Amniotic stem cell (primary cell): Measurements from ENCODE around the gene PRKCH.
"Not testable (repeated sequence)": the region's sequence is repeated elsewhere in the genome, so short reads cannot be mapped to it uniquely, and the experiment has no call there.

Experiments used
- DNase-seq: peaks from one replicate; lab custom pipeline; 2025; lab: John Stamatoyannopoulos, UW

The PRKCH gene

DNA sequence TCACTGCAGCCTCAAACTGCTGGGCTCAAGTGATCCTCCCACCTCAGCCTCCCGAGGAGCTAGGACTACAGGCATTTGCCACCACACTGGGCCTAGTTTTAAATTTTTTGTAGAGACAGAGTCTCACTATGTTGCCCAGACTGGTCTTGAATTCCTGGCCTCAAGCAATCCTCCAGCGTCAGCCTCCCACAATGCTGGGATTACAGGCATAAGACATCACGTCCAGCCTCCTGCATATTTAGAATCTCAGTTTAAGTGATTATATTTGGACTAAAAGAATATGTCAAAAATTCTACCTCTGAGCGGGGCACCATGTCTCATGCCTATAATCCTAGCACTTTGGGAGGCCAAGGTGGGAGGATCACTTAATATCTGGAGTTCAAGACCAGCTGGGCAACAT is 12.7 kb upstream of the PRKCH start:
- DNase-seq: not testable (repeated sequence)

DNA sequence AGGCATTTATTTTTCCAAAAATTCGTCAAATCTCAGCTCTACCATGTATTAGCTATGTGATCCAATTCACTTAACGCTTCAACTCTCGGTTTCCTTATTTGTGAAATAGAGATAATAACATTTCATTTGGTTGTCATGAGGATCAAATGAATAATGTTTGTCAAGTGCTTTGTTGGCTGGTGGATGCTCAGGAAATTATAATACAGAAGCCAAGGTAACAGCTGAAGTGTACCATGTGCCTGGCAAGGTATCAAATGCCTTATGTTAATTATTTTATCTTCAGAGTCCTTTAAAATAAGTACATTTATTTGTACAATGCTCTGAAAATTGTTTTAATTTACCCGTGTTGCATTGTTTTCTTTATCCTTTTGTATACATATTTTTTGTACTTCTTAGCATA is 6.1 kb upstream of the PRKCH start:
- DNase-seq: no peak

DNA sequence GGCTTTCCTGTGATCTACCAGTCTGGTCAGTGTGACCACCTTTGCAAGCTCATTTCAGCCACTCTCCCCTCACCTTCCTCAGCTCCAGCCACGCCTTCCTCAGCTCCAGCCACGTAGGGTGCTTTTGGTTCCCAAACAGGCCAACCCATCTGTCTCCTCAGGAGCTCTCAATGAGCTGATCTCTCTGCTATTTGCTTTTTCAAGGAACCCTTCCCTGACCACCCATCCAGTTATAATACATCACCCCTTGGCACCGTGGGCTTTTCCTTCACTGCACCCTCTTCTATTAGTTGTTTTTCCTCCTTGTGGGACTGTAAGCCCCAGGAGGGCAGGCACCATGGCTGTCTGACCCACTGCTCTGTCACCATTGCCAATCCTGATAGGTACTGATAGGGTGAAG is 2.3 kb upstream of the PRKCH start:
- DNase-seq: no peak

DNA sequence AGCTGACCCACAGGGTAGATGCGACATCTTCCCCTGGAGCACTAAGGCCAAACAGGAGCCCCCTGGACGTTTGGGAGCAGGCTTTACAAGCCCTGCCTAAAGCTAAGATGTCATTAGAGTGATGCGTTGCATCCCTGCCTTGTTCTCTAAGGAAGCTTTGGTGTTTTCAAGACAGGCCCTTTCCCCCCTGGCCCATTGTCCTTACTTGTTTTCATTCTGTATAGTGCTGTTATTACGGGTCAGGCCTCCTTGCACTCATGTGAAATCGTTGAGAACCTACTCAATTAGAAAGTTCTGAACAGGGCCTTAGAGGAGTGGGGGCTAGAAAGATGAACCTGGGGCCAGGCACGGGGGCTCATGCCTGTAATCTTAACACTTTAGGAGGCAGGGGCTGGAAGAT is 1.7 kb upstream of the PRKCH start:
- no peak for DNase-seq

DNA sequence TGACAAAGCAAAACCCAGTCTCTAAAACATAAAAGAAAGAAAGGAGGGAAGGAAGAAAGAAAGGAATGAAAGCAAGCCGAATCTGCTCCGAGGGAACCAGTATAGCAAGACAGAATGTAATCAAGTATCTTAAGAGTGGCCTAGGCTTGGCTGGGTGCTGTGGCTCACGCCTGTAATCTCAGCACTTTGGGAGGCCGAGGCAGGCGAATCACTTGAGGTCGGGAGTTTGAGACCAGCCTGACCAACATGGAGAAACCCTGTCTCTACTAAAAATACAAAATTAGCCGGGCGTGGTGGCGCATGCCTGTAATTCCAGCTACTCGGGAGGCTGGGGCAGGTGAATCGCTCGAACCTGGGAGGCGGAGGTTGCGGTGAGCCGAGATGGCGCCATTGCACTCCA is 1.2 kb upstream of the PRKCH start:
- DNase-seq: not testable (repeated sequence)

DNA sequence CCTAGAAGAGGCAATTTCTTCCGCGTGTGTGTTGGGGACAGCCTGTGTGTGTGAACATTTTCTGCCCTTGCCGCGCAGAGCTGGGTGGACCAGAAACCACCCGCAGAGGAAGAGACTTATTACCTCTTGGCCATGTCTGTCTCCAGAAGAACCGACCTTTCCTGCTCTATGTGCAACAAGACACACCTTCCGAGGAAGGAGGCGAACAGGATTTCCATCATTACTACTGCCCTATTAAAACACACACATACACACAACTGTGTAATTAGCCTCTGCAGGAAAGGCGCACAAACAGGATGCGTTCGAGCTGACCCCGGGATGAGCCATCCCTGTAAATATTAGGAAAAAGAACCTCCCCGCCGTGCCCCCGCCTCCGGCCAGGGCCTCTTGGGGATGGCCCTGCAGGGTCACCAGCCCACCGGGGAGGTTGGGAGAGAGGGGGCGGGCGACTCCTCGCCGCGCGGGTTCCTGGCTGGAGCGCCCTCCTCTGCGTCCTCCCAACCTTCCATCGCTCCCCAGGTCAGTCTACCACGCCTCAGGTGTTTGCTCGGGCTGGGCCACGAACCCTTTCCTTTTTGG is 484 bp upstream of the PRKCH start:
- no peak for DNase-seq

DNA sequence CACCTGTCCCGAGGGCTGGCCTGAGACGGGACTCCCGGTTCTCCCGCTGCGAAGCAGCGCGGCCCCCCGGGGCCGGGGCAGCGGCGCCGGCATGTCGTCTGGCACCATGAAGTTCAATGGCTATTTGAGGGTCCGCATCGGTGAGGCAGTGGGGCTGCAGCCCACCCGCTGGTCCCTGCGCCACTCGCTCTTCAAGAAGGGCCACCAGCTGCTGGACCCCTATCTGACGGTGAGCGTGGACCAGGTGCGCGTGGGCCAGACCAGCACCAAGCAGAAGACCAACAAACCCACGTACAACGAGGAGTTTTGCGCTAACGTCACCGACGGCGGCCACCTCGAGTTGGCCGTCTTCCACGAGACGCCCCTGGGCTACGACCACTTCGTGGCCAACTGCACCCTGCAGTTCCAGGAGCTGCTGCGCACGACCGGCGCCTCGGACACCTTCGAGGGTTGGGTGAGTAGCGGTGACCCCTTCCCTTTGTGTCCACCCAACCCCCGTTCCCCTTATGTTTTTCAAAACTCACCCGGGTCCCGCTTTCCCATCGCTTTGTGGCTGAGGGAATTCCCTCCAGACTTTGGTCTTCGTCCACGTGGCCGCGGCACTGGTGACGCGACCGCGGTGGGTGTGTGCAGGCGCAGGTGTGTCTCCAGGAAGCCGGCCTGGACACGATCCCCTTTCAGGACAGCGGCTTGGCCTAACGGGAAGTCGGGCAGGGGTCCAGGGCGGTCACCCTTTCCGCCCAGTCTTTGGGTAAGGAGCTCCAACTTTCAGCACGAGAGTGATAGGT is 826 bp downstream of the PRKCH start:
- DNase-seq: no peak

DNA sequence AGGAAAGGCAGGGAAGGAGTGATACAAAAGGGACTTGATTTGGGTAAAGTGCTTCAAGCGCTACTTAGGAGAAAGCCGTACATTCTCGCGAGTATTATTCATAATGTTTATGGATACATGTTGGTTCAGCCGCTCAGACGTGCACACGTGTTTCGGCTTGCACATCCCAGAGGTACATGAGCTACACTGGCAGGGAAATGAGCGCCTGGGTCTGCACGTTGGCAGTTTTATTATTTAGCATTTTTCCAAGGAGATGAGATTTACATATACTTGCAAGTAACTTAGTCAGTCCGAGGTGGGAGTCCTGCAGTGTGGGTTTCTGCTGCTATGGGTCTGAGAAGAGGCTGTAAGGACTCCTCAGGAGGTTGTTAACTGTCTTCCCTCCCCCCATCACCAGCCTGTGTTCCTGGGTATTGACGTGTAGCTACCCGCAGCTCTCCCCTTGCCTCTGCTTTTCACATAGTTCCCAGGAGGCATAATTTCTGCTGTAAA is 1.5 kb downstream of the PRKCH start:
- no peak for DNase-seq

DNA sequence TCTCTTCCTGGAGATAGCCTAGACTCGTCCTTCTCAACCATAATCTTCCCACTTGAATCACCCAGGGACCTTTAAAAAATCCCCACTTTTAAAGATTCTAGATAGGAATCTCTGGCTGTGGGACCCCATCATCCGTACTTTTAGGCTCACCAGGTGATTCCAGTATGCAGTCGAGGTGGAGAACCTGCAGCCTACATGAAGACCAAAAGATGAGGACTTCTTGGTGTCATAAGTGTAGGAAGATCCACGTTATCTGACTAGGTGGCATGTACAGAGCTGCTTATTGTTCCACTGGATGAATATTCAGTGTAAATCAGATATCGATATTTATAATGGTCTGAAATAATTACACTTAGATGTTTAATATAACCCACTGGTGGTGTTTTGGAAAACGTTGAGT is 2.6 kb downstream of the PRKCH start:
- DNase-seq: no peak

DNA sequence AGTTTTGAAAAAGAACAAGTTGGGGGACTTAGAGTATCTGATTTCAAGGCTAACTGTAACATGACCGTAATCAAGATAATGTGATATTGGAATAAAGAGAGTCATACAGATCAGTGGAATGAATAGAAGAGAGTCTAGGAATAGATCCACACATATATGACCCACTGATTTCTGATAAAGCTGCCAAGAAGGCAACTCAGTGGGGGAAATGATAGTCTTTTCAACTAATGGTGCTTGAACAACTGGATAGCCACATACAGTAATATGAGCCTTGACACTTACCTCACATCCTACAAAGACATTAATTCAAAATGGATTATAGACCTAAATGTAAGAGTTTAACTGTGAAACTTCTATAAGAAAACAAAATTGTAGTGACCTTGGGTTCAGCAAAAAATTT is 3.8 kb downstream of the PRKCH start:
- no peak for DNase-seq

DNA sequence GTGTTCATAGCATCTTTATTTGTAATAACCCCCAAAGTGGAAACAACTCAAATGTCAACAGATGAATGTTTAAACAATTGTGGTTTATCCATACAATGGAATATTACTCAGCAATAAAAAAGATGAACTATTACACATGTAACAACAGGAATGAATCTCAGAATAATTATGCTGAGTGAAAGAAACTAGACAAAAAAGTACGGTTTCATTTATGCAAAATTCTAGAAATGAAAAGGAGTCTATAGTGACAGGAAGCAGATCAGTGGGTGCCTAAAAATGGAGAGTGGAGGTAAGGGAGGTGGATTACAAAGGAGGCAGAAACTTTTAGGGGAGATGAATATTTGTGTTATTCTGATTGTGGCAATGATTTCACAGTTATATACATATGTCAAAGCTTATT is 4.8 kb downstream of the PRKCH start:
- DNase-seq: no peak

DNA sequence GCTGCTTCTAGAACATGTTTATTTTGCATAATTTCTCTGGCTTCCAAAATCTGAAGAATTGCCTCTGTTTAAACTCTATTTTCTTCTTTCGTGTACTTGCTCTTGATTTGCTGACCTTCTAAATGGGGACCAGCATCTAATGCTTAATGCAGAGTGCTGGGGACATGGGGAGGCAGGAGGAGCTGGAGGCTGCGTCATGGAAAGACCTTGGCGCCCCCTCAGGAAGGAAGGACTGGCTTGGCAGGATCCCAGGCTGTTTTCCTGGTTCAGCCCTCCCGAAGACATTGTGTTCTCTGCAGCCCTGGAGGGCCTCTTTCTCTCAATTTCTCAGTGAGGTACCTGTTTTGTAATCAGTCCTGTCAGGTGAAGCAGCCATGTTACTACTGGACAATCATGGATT is 5.5 kb downstream of the PRKCH start:
- no peak for DNase-seq

DNA sequence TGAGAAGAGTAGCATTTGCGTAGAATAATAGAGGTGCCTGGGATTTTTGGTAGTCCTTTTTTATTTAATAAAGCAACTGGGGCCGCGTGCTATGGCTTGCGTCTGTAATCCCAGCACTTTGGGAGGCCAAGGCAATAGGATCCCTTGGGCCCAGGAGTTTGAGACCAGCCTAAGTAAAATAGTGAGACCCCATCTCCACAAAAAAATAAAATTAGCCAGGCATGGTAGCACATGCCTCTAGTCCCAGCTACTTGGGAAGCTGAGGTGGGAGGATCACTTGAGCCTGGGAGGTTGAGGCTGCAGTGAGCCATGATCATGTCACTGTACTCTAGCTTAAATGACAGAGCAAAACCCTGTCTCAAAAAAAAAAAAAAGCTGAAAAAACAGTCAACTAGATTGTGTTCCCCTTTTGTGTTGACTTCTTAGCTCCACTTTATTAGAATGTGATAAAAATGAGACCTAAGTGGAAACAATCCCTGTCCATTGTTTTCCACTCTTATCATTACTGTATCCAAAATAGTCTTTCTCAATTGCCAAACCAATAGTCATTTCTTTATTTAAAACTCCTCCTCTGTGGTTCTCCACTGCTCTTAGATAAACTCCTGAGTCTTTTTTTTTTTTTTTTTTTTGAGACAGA is 7.4 kb downstream of the PRKCH start:
- DNase-seq: no peak

DNA sequence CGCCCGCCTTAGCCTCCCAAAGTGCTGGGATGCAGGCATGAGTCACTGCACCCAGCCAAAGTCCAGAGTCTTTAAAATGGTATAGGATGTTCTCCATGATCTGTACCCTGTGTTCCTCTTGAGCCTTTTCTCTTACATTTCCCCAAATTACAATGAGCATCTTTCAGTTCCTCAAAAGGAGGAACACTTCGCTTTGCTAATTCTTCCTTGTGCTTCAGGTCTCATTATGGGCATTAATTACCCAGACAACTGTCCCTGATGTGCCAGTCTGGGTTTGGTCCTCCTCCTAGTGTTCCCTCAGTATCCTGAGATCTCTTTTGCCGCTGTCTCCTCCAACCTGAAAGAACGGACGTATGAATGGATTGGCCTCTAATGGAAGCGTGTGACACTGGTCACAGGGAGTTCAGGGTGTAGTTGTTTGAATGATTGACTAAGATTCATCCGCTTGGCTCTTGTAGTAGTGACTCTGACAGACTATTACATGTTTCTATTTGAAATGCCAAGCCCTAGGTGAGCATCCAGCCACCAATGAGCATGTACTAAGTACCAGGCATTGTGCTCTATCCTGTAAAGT is 8.2 kb downstream of the PRKCH start:
- DNase-seq: no peak

DNA sequence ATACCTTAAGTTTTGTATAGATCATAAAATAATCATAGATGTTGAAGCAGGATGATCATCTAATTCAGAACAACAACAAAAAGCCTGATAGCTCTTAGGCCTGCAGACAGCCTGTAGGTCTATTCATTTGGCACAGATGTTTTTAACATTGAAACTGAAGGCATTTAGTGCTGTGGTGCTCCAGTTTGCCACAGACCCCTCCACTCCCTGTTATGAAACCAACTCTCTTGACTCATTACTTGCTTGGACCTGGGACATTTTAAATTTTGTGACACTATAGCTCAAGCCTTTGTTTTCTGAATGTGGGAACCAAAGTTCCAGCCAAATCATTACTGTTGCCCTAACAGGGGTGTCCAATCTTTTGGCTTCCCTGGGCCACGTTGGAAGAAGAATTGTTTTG is 9.1 kb downstream of the PRKCH start:
- no peak for DNase-seq

DNA sequence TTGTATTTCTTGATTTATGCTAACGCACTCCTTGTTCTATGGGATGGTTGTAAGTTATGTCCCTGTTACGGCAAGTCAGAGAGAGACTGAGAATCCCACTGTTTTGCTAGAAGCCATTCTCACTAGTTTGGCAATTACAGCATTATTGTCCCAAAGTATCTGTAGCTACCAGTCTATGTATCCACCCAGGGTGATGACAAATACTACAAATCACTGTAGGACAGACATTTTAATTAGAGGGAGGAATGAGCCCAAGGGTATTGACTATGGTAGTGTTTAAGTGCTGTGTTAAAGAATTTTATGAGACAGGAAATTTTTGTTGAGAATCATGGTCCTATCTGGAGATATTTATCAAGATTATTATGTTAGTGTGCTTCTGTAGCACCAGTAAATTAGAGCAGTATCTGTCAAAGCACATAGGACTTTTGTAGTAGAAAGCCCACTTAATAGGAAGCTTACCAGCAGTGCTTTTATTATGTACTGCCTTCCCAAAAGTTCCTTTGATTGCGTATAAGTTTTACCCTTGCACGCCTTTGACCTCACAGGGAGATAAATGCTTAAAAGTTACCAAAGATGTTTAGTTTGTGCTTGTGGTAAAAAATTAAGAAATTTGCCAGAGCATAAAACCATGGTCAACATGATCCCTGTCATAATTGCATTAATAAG is 10.7 kb downstream of the PRKCH start:
- no peak for DNase-seq

DNA sequence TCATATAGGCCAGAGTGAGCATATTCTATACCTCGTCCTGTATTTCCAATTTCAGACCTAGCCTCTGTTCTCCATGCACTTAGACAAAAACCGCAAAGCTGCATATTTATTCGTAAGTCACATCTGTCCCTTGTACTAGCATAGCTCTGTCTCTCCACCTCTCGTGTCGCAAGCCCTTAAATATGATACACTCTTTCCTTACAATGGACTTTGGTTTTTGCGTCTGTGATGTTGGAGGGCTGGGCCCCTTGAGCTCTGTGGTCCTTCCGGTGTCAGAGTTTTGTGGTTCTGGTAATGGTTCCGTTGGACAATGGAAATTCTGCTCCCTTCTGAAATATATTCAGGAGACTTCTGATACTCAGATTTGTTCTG is 11.3 kb downstream of the PRKCH start:
- DNase-seq: no peak

DNA sequence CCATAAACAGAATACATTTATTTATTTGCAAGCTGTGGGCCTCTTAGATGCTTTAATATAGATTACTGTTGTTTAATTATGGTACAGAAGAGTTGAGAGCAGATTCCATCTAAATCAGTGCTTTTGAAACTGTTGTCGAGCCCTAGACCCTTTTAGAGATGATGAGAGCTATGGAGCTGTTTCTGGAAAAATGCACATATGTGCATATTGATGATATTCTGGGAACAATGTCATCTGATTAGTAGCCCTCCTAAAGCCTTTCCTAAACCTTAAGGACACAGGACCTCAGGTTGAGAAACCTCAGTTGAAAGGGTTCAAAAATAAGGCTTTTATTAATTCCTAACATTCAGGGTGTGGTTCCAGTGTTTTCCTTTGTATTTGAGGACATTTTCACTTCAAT is 11.7 kb downstream of the PRKCH start:
- DNase-seq: no peak

DNA sequence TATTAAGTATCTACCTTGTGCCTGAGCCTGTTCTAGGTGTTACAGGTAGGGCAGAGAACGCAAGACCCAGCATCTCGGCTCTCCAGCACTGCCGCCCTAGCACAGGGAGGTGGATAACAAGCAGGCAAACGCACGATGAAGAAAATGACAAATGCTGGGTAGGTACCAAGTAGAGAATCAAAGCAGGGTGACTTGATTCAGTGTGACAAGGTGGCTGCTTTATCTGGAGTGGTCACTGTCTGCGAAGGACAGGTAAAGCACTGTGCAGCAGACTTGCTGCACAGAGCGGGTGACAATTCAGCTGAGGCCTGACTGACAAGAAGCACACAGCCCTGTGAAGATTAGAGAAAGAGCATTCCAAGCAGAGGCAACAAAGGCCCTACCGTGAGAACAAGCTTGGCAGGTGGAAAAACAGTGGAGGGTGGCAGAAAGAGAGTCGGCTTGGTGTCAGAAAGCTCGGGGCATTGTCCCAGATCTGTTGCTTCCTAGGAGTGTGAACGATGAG is 12.9 kb downstream of the PRKCH start:
- no peak for DNase-seq

DNA sequence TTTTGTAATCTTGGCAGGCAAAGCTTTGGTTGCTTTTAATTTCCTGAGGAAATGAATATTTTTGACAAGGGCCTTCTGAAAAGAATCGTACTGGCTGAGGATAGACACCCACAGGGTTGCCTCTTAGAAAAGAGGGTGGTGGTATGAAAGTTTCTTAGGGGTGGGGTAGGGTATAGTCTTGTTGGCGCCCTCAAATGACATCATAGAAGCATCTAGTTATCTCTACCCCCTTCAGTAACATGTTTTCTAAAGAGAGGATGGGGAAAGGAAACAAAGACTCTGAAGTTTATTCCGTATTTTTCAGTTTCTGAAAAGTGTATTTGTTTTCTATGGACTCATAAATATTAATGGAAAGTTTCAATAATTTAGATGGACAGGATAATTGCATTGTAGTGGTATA is 13.7 kb downstream of the PRKCH start:
- DNase-seq: no peak

DNA sequence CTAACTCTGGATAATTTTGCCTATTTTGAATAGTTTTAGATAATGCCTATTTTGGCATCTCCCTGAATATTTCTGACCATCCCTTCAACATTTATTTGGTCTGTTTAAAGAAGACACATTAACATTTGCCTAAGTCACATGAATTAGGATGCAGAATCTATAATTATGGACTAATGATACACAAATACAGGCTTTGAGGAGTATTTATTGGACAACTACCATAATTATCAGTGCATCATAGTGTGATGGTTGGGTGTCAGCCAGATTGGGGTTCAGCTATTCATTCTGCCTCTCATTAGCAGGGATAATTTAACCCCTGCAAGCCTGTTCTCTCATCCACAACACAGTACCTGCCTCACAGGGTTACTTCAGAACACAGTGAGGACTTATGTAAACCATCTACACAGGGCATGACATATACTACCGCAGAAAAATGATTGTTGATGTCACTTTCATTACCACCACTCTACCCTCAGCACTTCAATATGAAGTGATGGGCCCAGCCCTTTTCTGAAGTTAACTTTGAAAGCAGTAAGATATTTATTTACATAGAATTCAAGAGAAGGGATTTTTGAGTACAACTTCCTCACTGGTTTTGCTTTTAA is 14.4 kb downstream of the PRKCH start:
- no peak for DNase-seq

DNA sequence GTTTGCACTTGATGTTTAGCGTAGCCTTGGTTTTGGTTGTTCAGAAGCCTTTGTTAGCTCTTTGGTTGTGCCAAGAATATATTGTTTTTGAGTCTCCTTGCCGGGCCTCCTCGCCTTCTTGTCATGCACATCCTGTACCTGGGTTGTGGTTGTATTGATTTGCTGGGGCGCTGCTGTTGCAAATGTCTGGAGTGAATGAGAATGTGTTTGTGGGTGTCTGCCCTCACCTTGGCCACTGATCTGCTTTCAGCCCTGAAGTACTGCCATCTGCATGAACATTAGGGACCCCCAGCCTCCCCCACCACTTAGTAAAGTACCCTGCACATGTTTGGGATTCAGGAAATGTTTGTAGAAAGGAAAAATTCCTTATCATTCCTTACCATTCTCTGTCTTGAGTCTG is 16.5 kb downstream of the PRKCH start:
- DNase-seq: no peak
